ENCODE results near the gene PIMREG.
A peak's percentile ranks its signal among the peaks of the same experiment; 100 is the strongest.

PIMREG gene

DNA sequence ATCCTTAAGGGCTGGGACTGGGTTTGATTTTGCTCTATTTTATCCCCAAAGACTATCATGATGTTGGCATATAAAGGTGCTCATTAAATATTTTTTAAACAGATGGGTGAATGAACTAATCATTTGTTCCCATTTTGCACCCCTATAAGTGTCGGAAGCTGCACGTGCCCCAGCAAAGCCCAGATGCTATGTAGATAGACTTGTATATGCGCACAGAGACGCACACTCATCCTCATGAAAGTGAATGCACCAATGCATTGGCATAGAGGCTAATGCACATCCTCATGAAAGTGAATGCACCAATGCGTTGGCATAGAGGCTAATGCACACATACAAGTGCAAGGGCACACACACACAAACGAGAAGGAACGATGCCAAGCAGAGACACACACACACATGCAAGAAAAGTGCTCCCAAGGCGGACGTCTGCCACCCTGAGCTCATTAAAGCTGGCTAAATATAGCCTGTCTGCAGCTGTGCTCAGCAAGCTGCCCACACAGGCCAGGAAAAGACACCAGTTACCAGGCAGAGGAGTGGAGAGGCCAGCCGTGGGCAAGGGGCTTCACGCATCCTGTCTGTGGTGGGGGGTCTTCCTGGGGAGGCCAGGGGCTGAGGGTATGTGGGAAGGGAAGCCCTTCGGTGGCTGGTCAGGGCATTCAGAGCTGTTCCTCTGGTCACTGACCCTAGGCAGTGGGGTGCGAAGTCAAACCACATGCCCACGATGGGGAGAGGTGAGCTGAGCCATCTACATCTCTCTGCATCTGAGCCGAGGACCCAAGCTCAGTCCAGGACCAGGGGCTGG, 52.6 kb downstream of the PIMREG start (continued):
- TF ChIP-seq ZNF776 (tag by site-specific recombination; IDR thresholded peaks at IDR 0.05; ENCODE audit: borderline replicate concordance) (no peak), ZNF549 (tag by site-specific recombination; IDR thresholded peaks at IDR 0.05) (no peak), HIC1 (tag by site-specific recombination; IDR thresholded peaks at IDR 0.05) (no peak), KLF1 (tag by site-specific recombination; IDR thresholded peaks at IDR 0.05) (no peak), ZNF514 (tag by site-specific recombination; IDR thresholded peaks at IDR 0.05) (no peak), ZNF555 (tag by site-specific recombination; conservative IDR thresholded peaks at IDR 0.05) (no peak), ZNF335 (tag by site-specific recombination; conservative IDR thresholded peaks at IDR 0.05) (0 out of 2 replicates have a peak, but pooled peaks have one; percentile 15), ZNF16 (tag by site-specific recombination; IDR thresholded peaks at IDR 0.05; ENCODE audit: low read depth) (no peak), ZNF747 (tag by site-specific recombination; IDR thresholded peaks at IDR 0.05) (no peak), ZNF610 (tag by site-specific recombination; IDR thresholded peaks at IDR 0.05; ENCODE audit: borderline replicate concordance) (no peak), ZNF169 (tag by site-specific recombination; IDR thresholded peaks at IDR 0.05) (no peak)
- TF ChIP-seq, protein P1, sequence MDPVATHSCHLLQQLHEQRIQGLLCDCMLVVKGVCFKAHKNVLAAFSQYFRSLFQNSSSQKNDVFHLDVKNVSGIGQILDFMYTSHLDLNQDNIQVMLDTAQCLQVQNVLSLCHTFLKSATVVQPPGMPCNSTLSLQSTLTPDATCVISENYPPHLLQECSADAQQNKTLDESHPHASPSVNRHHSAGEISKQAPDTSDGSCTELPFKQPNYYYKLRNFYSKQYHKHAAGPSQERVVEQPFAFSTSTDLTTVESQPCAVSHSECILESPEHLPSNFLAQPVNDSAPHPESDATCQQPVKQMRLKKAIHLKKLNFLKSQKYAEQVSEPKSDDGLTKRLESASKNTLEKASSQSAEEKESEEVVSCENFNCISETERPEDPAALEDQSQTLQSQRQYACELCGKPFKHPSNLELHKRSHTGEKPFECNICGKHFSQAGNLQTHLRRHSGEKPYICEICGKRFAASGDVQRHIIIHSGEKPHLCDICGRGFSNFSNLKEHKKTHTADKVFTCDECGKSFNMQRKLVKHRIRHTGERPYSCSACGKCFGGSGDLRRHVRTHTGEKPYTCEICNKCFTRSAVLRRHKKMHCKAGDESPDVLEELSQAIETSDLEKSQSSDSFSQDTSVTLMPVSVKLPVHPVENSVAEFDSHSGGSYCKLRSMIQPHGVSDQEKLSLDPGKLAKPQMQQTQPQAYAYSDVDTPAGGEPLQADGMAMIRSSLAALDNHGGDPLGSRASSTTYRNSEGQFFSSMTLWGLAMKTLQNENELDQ (tag by site-specific recombination; IDR thresholded peaks at IDR 0.05; ENCODE audit: low read depth): no peak

GRCh38 chr17:6497496-6498221, 53.4 kb downstream of the PIMREG start:
- H3K4me3 ChIP-seq (ENCODE audit: low read depth, low read length): no peak overlapping the region
- H3K9me3 ChIP-seq (ENCODE audit: control insufficient read depth, insufficient read depth, low read depth, low read length): no peaks in the 10 kb centered on the region
- TF ChIP-seq KLF1 (tag by site-specific recombination; IDR thresholded peaks at IDR 0.05) (peak; percentile 39; the same call in 1 of the 2 replicates), ZNF529 (tag by site-specific recombination; IDR thresholded peaks at IDR 0.05; ENCODE audit: insufficient replicate concordance) (no peak), TRIM28 (IDR thresholded peaks at IDR 0.05; ENCODE audit: borderline replicate concordance, low read length) (no peak), ZFP69B (tag by site-specific recombination; IDR thresholded peaks at IDR 0.05) (no peak)
- ChIA-PET CTCF (interaction anchor here (0.6 kb wide), 1 partner anchor 40 kb away, joined by 3 read pairs; no protein-coding TSS in a partner anchor), POLR2A (interaction anchor here (0.5 kb wide), 1 partner anchor 1714 kb away, joined by 3 read pairs; no protein-coding TSS in a partner anchor)
- H3K36me3 ChIP-seq (ENCODE audit: control insufficient read depth in 2 of 2, insufficient read depth in 1 of 2, low read length in 2 of 2): no peaks in the 10 kb centered on the region
- no peak overlapping the region for H3K27ac ChIP-seq (ENCODE audit: extremely low read depth, low read depth, low read length)
- no peaks in the 10 kb centered on the region for H3K4me1 ChIP-seq (ENCODE audit: control insufficient read depth, insufficient read depth, low read length)

DNA sequence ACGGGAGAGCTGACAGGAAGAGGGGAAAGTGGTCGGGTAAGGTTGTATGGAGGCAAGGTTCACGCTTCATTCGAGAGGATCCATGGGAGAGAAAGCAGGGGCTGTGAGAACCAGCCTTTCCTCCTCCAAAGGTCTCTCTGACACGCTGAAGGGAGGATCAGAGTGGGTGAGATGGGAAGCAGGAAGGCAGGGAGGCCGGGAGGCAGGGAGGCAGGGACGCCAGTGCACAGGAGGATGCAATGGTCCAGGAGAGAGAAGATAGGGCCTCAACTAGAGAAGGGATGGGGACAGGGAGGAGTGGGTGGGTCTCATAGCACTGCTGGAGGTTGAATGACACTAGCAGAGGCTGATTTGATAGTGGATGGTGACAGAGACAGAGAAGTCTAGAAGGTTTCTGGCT, 54.1 kb downstream of the PIMREG start:
- POLR2A ChIA-PET: no interaction called here
- CTCF ChIA-PET: no interaction called here
- Histone ChIP-seq H3K4me1 (ENCODE audit: control insufficient read depth, insufficient read depth, low read length) (no peaks in the 10 kb centered on the region), H3K4me3 (ENCODE audit: low read depth, low read length) (no peak overlapping the region), H3K36me3 (ENCODE audit: control insufficient read depth in 2 of 2, insufficient read depth in 1 of 2, low read length in 2 of 2) (no peaks in the 10 kb centered on the region), H3K9me3 (ENCODE audit: control insufficient read depth, insufficient read depth, low read depth, low read length) (no peaks in the 10 kb centered on the region), H3K27ac (ENCODE audit: extremely low read depth, low read depth, low read length) (no peak overlapping the region)
- no peak for TF ChIP-seq ZNF473 (tag by site-specific recombination; IDR thresholded peaks at IDR 0.05)
- no peak for TF ChIP-seq MZF1 (tag by site-specific recombination; IDR thresholded peaks at IDR 0.05; ENCODE audit: borderline replicate concordance)
- no peak for TF ChIP-seq GLI4 (tag by site-specific recombination; IDR thresholded peaks at IDR 0.05)
- TF ChIP-seq ZNF2 (tag by site-specific recombination; IDR thresholded peaks at IDR 0.05): no peak
- no peak for TF ChIP-seq ZNF621 (tag by site-specific recombination; IDR thresholded peaks at IDR 0.05)
- no peak for TF ChIP-seq SP3 (tag by site-specific recombination; IDR thresholded peaks at IDR 0.05)
- no peak for TF ChIP-seq OSR2 (tag by site-specific recombination; IDR thresholded peaks at IDR 0.05)
- TF ChIP-seq KLF8 (tag by site-specific recombination; IDR thresholded peaks at IDR 0.05): no peak
- TF ChIP-seq, protein P2, sequence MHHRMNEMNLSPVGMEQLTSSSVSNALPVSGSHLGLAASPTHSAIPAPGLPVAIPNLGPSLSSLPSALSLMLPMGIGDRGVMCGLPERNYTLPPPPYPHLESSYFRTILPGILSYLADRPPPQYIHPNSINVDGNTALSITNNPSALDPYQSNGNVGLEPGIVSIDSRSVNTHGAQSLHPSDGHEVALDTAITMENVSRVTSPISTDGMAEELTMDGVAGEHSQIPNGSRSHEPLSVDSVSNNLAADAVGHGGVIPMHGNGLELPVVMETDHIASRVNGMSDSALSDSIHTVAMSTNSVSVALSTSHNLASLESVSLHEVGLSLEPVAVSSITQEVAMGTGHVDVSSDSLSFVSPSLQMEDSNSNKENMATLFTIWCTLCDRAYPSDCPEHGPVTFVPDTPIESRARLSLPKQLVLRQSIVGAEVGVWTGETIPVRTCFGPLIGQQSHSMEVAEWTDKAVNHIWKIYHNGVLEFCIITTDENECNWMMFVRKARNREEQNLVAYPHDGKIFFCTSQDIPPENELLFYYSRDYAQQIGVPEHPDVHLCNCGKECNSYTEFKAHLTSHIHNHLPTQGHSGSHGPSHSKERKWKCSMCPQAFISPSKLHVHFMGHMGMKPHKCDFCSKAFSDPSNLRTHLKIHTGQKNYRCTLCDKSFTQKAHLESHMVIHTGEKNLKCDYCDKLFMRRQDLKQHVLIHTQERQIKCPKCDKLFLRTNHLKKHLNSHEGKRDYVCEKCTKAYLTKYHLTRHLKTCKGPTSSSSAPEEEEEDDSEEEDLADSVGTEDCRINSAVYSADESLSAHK (tag by site-specific recombination; IDR thresholded peaks at IDR 0.05): no peak

Data from HEK293 (cell line).